Left ventricle myocardium inferior (tissue), 1 donor: ENCODE measurements around the gene MIEF2. TPM values are rescaled to one million over a fixed set of nuclear protein-coding genes. Genes with fewer than 3 reads are reported as not detected.

Source experiments
- DNase-seq: peaks from one replicate; pipeline ENCODE4 v3.0.0-alpha.2; 2020
- H3K27ac ChIP-seq: fragments of 200-600 bp; replicated peaks from 2 replicates; pipeline ENCODE4 v1.8.0; 2021
- H3K27me3 ChIP-seq: fragments of 200-600 bp; 2 replicates; pipeline ENCODE4 v1.8.0; 2021; ENCODE audit warnings: low read depth
- H3K36me3 ChIP-seq: fragments of 200-600 bp; 2 replicates; pipeline ENCODE4 v1.8.0; 2021
- H3K4me1 ChIP-seq: fragments of 200-600 bp; 2 replicates; pipeline ENCODE4 v1.8.0; 2021
- H3K4me3 ChIP-seq: fragments of 200-600 bp; 2 replicates; pipeline ENCODE4 v1.8.0; 2021; ENCODE audit warnings: mild to moderate bottlenecking, moderate library complexity
- H3K9me3 ChIP-seq: fragments of 200-600 bp; replicated peaks from 2 replicates; pipeline ENCODE4 v1.8.0; 2021
- CTCF ChIP-seq: fragments of 200-600 bp; IDR thresholded peaks from 2 replicates; pipeline ENCODE4 v1.8.0; 2021; ENCODE audit warnings: antibody characterized with exemption, mild to moderate bottlenecking, borderline replicate concordance
- intact Hi-C: fragments of 100-400 bp; cut with micrococcal nuclease; formaldehyde crosslinking; loops from one replicate; pipeline ENCODE4 v1.11.0; 2022
- total RNA-seq: library from RNA; stranded (reverse); fragmentation: NEBNext Ultra II Directional; extraction: Animal tissue kit (Norgen Biotek cat#: 25700); gene quantifications from one replicate; pipeline ENCODE4 v1.2.1, GENCODE V29; 2021
- donor health status: DM: no; HTN: yes; CAD: no; lungs with severe emphysema.

Gene MIEF2
- total RNA-seq, 1 donor from 2014 or later, result 37.0 TPM

- TF ChIP-seq CTCF, result no peak
- DNase-seq, result no peak
- Histone ChIP-seq H3K4me3 (peak overlapping the region; percentile 77), H3K4me1 (peaks cover 21% of the 10 kb centered on the region), H3K9me3 (no peaks in the 10 kb centered on the region), H3K36me3 (no peaks in the 10 kb centered on the region), H3K27me3 (no peaks in the 10 kb centered on the region), H3K27ac (peak overlapping the region; percentile 64)
- intact Hi-C loops, result no loop called here
These were observed 34.0 kb upstream of the MIEF2 start for GRCh38 chr17:18226284-18226945.

GRCh38 chr17:18227635-18228034, 32.8 kb upstream of the MIEF2 start:
- Histone ChIP-seq H3K27me3 (no peaks in the 10 kb centered on the region), H3K36me3 (no peaks in the 10 kb centered on the region), H3K4me1 (peaks cover 21% of the 10 kb centered on the region), H3K9me3 (no peaks in the 10 kb centered on the region), H3K27ac (no peak overlapping the region), H3K4me3 (no peak overlapping the region)
- no peak for TF ChIP-seq CTCF
- no peak for DNase-seq
- intact Hi-C loops, result no loop called here

- Histone ChIP-seq H3K4me1 (peaks cover 21% of the 10 kb centered on the region), H3K4me3 (no peak overlapping the region), H3K27ac (no peak overlapping the region), H3K27me3 (no peaks in the 10 kb centered on the region), H3K9me3 (no peaks in the 10 kb centered on the region), H3K36me3 (no peaks in the 10 kb centered on the region)
- intact Hi-C loops, result no loop called here
- no peak for TF ChIP-seq CTCF
- no peak for DNase-seq
These were observed 32.2 kb upstream of the MIEF2 start for GRCh38 chr17:18228176-18228682.

- no peak for DNase-seq
- Histone ChIP-seq H3K27me3 (no peaks in the 10 kb centered on the region), H3K36me3 (peaks cover 7% of the 10 kb centered on the region), H3K4me3 (no peak overlapping the region), H3K9me3 (no peaks in the 10 kb centered on the region), H3K27ac (no peak overlapping the region), H3K4me1 (peaks cover 20% of the 10 kb centered on the region)
- TF ChIP-seq CTCF, result no peak
- intact Hi-C loops, result no loop called here
These were observed 31.2 kb upstream of the MIEF2 start for GRCh38 chr17:18229254-18229653.

GRCh38 chr17:18229771-18230170, 30.7 kb upstream of the MIEF2 start:
- no peak for DNase-seq
- peaks cover 15% of the 10 kb centered on the region for H3K4me1 ChIP-seq
- no peak for TF ChIP-seq CTCF
- no peak overlapping the region for H3K4me3 ChIP-seq
- H3K27ac ChIP-seq, result no peak overlapping the region
- peaks cover 13% of the 10 kb centered on the region for H3K36me3 ChIP-seq
- H3K27me3 ChIP-seq, result no peaks in the 10 kb centered on the region
- H3K9me3 ChIP-seq, result no peaks in the 10 kb centered on the region
- intact Hi-C loops, result no loop called here
